ENCODE data around the gene BTBD8. TPM values are rescaled to one million over a fixed set of nuclear protein-coding genes. Genes with fewer than 3 reads are reported as not detected.

BTBD8 gene
- total RNA-seq, 2 experiments from 2014 or later: 0.28 to 3.3 TPM

GRCh38 chr1:92094595-92094994, 14.4 kb downstream of the BTBD8 start:
- Histone ChIP-seq H3K9me3 (ENCODE audit: low read length) (no peaks in the 10 kb centered on the region), H4K20me1 (ENCODE audit: insufficient read depth, low read length) (no peaks in the 10 kb centered on the region), H3K4me3 (ENCODE audit: low read depth, low read length, poor library complexity, severe bottlenecking) (no peak overlapping the region), H3K4me2 (ENCODE audit: low read length) (no peak overlapping the region), H3K9me2 (ENCODE audit: insufficient read depth, low read length) (no peaks in the 10 kb centered on the region), H3K4me1 (ENCODE audit: insufficient read depth, low read length, poor library complexity, severe bottlenecking) (no peaks in the 10 kb centered on the region), H3K79me2 (ENCODE audit: insufficient read depth, low read depth, low read length) (no peaks in the 10 kb centered on the region), H3K27ac (ENCODE audit: low read depth, low read length, poor library complexity, severe bottlenecking) (no peak overlapping the region), H2AFZ (ENCODE audit: low read length) (no peak overlapping the region), H3K36me3 (ENCODE audit: insufficient read depth, low read length) (no peaks in the 10 kb centered on the region)
- no TSS peak for BruUV-seq (replicated peaks)
- CTCF ChIA-PET (ENCODE audit: unreplicated experiment): no interaction called here
- no peak for DNase-seq (ENCODE audit: low spot score)
- intact Hi-C loops (cut with micrococcal nuclease; ENCODE audit: unreplicated experiment): no loop called here
- TF ChIP-seq CTCF (conservative IDR thresholded peaks at IDR 0.05; ENCODE audit: low read length) (no peak), EZH2phosphoT487 (IDR thresholded peaks at IDR 0.05; ENCODE audit: borderline replicate concordance, low read depth, low read length) (no peak)
- POLR2A ChIA-PET: interaction anchor here (0.5 kb wide), 1 partner anchor 181 kb away, joined by 3 read pairs; no protein-coding TSS in a partner anchor

- Histone ChIP-seq H3K9me3 (ENCODE audit: low read length) (no peaks in the 10 kb centered on the region), H3K27ac (ENCODE audit: low read depth, low read length, poor library complexity, severe bottlenecking) (no peak overlapping the region), H3K4me3 (ENCODE audit: low read depth, low read length, poor library complexity, severe bottlenecking) (no peak overlapping the region), H2AFZ (ENCODE audit: low read length) (no peak overlapping the region), H3K4me2 (ENCODE audit: low read length) (no peak overlapping the region), H3K79me2 (ENCODE audit: insufficient read depth, low read depth, low read length) (no peaks in the 10 kb centered on the region), H3K36me3 (ENCODE audit: insufficient read depth, low read length) (no peaks in the 10 kb centered on the region), H3K4me1 (ENCODE audit: insufficient read depth, low read length, poor library complexity, severe bottlenecking) (no peaks in the 10 kb centered on the region), H3K9me2 (ENCODE audit: insufficient read depth, low read length) (no peaks in the 10 kb centered on the region), H4K20me1 (ENCODE audit: insufficient read depth, low read length) (no peaks in the 10 kb centered on the region)
- TF ChIP-seq CTCF (conservative IDR thresholded peaks at IDR 0.05; ENCODE audit: low read length) (no peak), EZH2phosphoT487 (IDR thresholded peaks at IDR 0.05; ENCODE audit: borderline replicate concordance, low read depth, low read length) (no peak)
- ChIA-PET CTCF (ENCODE audit: unreplicated experiment) (no interaction called here), POLR2A (interaction anchor here (0.6 kb wide), 1 partner anchor 67 kb away, joined by 3 read pairs; no protein-coding TSS in a partner anchor)
- DNase-seq (ENCODE audit: low spot score): no peak
- BruUV-seq (replicated peaks): no TSS peak
- intact Hi-C loops (cut with micrococcal nuclease; ENCODE audit: unreplicated experiment): no loop called here
These were observed 15.7 kb downstream of the BTBD8 start for GRCh38 chr1:92095874-92096273.

GRCh38 chr1:92096317-92096716, 16.2 kb downstream of the BTBD8 start:
- no peak for DNase-seq (ENCODE audit: low spot score)
- CTCF ChIA-PET (ENCODE audit: unreplicated experiment): no interaction called here
- H3K4me3 ChIP-seq (ENCODE audit: low read depth, low read length, poor library complexity, severe bottlenecking): no peak overlapping the region
- TF ChIP-seq CTCF (conservative IDR thresholded peaks at IDR 0.05; ENCODE audit: low read length) (no peak), EZH2phosphoT487 (IDR thresholded peaks at IDR 0.05; ENCODE audit: borderline replicate concordance, low read depth, low read length) (no peak)
- no TSS peak for BruUV-seq (replicated peaks)
- no peaks in the 10 kb centered on the region for H3K4me1 ChIP-seq (ENCODE audit: insufficient read depth, low read length, poor library complexity, severe bottlenecking)
- intact Hi-C loops (cut with micrococcal nuclease; ENCODE audit: unreplicated experiment): no loop called here
- H3K36me3 ChIP-seq (ENCODE audit: insufficient read depth, low read length): no peaks in the 10 kb centered on the region
- no peaks in the 10 kb centered on the region for H3K9me2 ChIP-seq (ENCODE audit: insufficient read depth, low read length)
- H3K9me3 ChIP-seq (ENCODE audit: low read length): no peaks in the 10 kb centered on the region
- H3K27ac ChIP-seq (ENCODE audit: low read depth, low read length, poor library complexity, severe bottlenecking): no peak overlapping the region
- H4K20me1 ChIP-seq (ENCODE audit: insufficient read depth, low read length): no peaks in the 10 kb centered on the region
- H3K4me2 ChIP-seq (ENCODE audit: low read length): no peak overlapping the region
- no peak overlapping the region for H2AFZ ChIP-seq (ENCODE audit: low read length)
- no peaks in the 10 kb centered on the region for H3K79me2 ChIP-seq (ENCODE audit: insufficient read depth, low read depth, low read length)
- POLR2A ChIA-PET: interaction anchor here (0.6 kb wide), 1 partner anchor 66 kb away, joined by 3 read pairs; no protein-coding TSS in a partner anchor

Data from OCI-LY7 (cell line).